GM12874 (cell line): Measurements from ENCODE around the gene RPL37A.

Experiments used
- TF ChIP-seq, protein P1 (sequence below): IDR thresholded peaks from 2 replicates; pipeline ENCODE4 v1.5.1; 2011; ENCODE audit warnings: low read depth, mild to moderate bottlenecking, control low read depth, low read length, moderate library complexity; ENCODE audit not compliant: insufficient read depth

Gene RPL37A

DNA sequence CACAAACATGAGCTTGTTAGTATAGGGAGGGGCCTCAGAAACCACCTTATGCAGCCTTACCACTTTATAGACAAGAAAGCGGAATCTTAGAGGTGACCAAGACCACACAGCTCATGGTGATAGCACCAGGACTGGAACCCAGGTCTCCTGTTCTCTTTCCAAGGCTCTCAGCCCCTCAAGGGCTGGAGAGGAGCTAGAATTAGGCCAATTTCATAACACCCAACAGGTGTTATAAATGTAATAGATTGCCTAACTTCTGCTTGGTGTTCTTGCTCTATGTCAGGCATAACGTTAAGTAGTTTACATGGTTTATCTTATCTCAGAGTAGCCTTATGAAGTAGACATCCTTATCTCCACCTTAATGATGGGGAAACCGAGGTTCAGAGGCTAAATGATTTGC is 42.9 kb downstream of the RPL37A start:
- TF ChIP-seq, protein P1, sequence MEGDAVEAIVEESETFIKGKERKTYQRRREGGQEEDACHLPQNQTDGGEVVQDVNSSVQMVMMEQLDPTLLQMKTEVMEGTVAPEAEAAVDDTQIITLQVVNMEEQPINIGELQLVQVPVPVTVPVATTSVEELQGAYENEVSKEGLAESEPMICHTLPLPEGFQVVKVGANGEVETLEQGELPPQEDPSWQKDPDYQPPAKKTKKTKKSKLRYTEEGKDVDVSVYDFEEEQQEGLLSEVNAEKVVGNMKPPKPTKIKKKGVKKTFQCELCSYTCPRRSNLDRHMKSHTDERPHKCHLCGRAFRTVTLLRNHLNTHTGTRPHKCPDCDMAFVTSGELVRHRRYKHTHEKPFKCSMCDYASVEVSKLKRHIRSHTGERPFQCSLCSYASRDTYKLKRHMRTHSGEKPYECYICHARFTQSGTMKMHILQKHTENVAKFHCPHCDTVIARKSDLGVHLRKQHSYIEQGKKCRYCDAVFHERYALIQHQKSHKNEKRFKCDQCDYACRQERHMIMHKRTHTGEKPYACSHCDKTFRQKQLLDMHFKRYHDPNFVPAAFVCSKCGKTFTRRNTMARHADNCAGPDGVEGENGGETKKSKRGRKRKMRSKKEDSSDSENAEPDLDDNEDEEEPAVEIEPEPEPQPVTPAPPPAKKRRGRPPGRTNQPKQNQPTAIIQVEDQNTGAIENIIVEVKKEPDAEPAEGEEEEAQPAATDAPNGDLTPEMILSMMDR = no peak

DNA sequence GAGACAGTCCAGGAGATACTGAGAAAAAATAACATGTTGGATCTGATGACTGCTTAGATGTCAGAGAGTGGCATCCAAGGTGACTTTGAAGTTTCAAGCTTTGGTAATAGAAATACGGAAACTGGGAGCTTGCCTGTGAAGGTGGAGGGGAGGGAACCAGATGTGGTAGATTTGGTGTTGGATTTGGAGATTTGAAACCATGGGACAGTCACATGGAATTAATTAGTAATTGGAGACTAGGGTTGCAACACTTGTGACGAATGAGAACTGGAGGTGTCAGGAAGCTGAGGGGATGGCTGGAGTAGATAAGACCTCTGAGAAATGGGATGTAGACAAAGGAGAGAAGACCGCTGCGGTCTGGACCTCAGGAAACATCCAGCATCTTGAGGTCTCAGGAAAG is 46.7 kb downstream of the RPL37A start:
- TF ChIP-seq, protein P1 = no peak

DNA sequence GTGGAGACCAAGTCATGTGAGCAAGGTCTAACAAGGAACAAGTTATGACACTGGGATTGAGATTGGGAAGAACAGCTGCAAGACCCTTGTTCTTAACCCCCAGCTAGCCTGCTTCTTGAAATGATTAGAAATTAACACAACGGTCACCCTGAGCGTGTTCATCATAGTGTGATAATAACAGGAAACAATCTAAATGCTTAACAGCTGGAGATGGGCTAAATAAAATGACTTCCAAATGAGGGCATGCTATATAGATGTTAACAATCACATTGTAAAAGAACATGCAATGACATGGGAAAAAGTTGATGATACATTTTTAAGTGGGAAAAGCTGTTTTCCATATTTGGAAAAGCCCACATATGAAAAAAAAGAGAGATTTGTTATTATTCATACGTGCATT is 47.6 kb downstream of the RPL37A start:
- TF ChIP-seq, protein P1 = no peak

DNA sequence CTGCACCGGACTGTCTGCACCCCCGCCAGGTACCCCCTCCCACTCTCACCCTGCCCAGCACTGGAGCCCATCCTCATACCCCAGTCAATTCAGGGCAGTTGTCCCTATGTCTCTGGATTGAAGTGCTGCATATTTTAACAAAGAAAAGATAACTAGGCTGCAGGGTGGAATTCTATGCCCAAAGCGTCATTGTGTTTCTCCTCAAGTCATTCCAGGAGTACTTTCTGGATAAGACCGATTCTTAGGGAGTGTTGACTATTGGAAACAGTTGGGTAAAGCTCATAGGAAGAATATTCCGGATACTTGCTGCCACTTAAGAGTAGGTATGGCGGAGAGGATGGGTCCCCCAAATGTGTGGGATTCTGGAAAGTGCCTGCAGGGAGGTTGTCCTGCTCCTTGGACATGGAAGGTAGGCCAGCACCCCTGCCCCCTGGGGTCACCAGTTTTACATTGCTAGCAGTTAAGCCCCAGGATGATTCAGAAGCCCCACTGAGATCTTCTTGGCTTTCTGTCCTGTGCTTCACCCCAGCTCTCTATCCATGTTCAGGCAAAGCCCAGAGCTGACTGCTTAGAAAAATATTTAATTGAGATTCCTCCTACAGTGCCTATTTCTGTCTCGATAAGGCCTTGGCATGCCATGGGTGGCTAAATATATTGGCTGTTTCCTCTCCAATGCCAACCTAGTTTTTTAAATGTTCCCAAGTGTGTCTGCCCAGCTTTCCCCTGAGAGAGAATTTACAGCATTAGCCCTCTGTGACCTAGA is 48.2 kb downstream of the RPL37A start:
- TF ChIP-seq, protein P1 = no peak

DNA sequence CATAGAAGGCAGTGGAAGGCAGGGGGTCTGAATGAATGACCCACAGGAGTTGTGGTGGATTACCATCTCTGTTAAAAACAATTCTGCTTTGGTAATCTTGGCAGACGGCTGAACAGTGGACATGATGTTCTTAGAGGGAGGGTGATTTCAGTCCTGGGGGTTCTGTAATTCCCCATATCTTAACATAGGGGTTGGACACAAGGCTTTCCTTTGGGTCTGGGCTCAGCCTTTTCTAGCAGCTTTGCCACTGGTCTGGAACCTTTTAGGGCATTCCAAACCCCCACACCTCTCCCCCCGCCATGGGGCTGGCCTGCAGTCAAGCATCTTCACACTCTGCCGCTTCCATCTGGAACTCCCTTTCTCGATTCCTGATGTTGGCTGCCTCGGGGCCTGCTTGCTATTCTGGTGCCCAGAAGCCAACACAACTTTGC is 50.3 kb downstream of the RPL37A start:
- TF ChIP-seq, protein P1 = no peak

DNA sequence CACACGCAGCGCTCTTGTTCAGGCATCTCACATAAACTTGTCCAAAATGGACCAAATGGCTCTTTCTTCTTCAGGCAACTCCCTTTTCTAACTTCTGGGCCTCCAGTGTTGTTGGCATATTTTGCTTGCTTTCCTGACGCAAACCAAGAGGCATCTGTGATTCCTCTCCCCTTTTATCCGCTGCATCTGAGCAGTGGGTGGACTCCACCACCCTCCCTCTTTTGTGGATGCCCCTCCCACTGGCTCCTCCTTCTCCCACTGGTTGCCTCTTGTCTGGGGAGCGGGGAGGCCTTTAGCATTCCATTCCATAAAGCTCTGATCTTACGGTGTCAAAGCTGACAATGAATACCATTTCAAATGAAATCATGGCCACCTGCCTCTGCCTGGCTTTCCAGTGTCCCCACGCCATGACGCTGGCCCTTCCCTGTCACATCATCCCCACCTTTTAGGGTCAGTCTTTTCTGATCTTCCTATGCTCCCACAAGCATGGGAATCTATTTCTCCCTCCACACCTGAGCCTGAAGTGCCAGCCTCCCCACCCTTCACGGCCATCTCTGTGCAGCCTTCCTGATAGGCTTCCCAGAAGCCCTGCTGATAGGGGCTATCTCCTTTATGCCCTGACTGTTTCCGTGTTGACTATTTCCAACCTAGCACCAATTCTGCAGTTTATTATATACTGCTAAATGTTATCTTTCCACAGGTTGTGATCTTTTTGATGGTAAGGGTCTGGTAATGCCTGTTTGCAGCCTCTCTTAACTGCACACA is 51.5 kb downstream of the RPL37A start:
- TF ChIP-seq, protein P1 = no peak

DNA sequence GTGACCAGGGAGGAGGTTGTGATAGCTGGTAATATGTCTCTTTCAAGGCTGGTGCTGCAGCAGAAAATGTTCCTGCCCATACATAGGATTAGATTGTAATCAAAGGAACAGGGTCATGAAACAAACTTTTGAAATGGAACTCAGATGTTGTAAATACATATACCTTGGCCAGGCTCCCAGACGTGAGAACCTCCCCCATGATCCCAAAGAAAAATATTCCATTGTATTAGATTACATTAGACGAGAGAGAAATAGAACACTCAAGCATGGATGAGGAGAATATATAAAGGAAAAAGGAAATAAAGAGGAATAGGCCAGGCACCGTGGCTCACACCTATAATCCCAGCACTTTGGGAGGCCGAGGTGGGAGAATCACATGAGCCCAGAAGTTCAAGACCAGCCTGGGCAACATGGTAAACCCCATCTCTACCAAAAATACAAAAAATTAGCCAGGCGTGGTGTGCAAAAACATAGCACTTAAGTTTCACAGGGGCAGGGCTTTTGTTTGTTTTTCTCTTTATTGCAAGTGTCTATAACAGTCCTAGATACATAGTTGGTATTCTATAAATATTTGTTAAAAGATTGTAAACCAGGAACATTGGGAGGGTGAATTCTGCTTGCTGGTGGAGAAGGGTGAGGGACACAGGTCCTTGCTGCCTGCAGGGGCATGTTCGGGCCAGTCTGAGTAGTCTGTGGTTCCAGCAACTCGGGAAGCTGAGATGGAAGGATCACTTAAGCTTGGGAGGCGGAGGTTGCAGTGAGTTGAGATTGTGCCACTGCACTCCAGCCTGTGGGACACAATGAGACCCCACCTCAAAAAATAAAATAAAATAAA is 52.8 kb downstream of the RPL37A start:
- TF ChIP-seq, protein P1 = no peak
